AG09309 (cell line): ENCODE data around the gene ADAMTS15.

ENCODE experiments used
- DNase-seq: peaks from one replicate; pipeline ENCODE4 v3.0.0-alpha.2; 2010; ENCODE audit warnings: low read depth
- H3K4me3 ChIP-seq: 2 replicates; pipeline ENCODE4 v1.5.1; 2011; ENCODE audit warnings: mild to moderate bottlenecking, low read depth, low read length, moderate library complexity; ENCODE audit not compliant: control insufficient read depth
- TF ChIP-seq, protein P1 (sequence below): IDR thresholded peaks from 2 replicates; pipeline ENCODE4 v1.5.1; 2011; ENCODE audit warnings: mild to moderate bottlenecking, low read depth, low read length, inconsistent platforms; ENCODE audit not compliant: insufficient read depth, control insufficient read depth; ENCODE audit errors: missing control alignments

Gene ADAMTS15

DNA sequence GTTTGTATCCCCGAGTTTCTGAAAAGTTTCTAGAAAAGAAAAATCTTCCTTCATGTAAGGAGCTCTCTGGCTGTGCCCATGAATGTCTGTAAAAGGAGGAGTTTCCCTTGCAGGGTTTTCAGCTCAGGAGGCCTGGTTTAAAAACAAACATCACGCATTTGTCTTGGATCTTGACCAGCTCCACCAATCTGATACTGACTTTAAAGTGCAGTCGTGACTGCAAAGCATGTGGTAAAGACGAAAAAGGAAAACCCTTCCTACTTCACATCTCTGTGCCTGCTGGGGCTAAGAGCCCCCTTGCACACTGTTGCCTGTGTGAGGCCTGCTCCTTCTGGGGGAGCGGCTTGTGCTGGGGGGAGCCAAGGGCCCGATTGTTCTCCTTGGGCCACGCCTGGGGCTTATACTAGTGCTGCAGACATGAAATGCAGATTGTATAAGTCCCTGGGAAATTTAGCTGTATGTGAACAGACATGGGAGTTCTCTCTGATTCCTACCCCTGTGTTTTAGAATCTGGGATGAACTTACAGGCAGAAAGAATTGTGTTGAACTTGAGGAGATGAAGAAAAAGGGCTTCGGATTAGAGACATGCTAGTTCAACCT is 62.1 kb downstream of the ADAMTS15 start:
- DNase-seq: no peak
- H3K4me3 ChIP-seq: no peak overlapping the region
- TF ChIP-seq, protein P1, sequence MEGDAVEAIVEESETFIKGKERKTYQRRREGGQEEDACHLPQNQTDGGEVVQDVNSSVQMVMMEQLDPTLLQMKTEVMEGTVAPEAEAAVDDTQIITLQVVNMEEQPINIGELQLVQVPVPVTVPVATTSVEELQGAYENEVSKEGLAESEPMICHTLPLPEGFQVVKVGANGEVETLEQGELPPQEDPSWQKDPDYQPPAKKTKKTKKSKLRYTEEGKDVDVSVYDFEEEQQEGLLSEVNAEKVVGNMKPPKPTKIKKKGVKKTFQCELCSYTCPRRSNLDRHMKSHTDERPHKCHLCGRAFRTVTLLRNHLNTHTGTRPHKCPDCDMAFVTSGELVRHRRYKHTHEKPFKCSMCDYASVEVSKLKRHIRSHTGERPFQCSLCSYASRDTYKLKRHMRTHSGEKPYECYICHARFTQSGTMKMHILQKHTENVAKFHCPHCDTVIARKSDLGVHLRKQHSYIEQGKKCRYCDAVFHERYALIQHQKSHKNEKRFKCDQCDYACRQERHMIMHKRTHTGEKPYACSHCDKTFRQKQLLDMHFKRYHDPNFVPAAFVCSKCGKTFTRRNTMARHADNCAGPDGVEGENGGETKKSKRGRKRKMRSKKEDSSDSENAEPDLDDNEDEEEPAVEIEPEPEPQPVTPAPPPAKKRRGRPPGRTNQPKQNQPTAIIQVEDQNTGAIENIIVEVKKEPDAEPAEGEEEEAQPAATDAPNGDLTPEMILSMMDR: no peak

DNA sequence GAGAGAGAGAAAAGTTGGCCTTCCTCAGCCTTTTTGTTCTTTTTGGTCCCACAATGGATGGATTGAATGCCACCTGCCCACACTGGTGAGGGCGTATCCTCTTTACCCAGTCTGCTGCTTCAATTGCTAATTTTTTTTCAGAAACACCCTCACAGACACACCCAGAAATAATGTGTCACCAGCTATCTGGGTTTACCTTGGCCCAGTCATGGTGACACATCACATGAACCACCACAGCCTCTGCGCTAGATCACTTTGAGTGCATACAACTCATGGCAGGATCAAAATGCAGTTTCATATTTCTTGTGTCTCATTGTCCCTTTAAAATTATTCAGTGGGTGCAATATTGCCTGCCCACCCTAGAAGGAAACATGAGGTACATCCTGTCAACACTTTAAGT is 63.3 kb downstream of the ADAMTS15 start:
- no peak overlapping the region for H3K4me3 ChIP-seq
- DNase-seq: no peak
- TF ChIP-seq, protein P1: no peak

DNA sequence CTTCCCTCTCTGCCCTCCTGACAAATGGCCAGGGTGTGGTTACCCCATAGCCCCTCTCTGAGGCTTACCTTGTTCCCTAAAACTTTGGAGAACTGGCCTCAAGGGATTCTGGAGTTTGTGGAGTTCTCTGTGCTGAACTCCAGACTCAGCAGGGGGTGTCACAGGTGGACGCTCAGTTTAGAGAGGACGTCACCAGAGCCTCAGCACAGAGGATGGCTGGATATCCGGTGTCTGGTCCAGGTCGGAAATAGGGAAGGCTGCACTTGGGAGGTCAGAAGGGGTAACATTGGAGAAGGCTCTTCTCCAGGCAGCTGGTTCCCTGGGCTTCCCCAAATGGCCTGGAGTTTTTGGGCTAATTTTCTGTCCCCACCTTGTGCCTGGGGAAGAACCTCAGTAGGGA is 64.2 kb downstream of the ADAMTS15 start:
- TF ChIP-seq, protein P1: no peak
- no peak overlapping the region for H3K4me3 ChIP-seq
- no peak for DNase-seq

DNA sequence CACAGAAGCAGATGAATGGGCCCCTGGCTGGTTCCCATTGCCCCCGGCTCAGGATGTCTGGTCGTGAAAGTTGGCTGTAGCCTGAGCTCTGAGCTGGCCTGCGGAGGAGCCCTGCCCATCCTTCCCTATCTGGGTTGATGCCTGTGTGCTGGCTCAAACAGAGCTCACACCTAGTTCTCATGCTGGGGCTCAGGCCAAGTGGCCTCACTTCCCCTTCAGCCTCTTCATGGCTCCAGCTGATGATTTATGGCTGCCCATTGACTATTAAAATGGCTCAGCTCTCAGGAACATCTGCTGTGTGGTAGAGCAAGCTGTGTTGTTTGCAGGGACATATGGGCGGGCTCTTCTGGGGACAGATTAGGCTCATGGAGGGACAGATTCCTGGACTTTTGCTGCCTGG is 64.7 kb downstream of the ADAMTS15 start:
- DNase-seq: no peak
- TF ChIP-seq, protein P1: no peak
- H3K4me3 ChIP-seq: no peak overlapping the region

DNA sequence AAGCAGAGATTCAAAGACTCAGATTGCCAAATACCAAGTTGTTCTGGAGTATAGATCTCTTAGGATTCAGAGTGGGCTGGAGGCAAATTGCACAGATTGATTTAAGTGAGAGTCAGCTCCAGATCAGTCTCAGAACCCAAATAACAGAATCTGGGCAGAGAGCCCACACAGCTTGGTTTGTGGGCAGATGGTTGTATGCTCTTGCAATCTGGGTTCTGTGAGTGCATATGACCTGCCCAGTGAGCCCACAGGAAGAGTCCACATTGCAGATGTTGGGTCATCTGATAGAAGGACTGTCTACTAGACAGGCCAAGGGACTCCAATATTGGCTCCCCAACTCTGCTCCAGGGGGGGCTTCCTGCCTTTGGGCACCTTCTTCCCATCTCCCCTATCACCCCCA is 65.9 kb downstream of the ADAMTS15 start:
- DNase-seq: peak; percentile 27
- TF ChIP-seq, protein P1: no peak
- no peak overlapping the region for H3K4me3 ChIP-seq

DNA sequence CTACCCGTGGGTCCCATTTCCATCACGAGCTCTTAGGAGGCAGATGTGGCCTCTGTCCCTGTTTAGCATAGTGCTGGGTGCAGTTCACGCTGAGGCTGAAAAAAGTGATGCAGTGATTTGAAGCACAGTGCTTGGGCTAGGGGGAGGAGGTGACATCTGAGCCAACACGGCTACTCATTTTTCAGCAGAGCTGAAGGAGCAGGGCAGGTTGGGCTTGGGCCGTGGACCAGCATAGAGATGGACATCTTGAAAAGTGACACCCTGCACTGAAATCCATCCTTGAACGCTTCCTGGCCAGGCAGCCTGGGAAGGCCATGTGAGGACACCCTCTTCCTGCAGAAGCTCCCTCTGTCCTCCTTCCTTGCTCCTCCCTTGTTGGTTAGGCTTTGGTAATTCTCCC is 66.4 kb downstream of the ADAMTS15 start:
- DNase-seq: no peak
- TF ChIP-seq, protein P1: no peak
- no peak overlapping the region for H3K4me3 ChIP-seq
